ENCODE results near the gene WDR20.

Gene WDR20

GRCh38 chr14:102246071-102246470 is 106.4 kb downstream of the WDR20 start:
- DNase-seq = no peak

- no peak for DNase-seq
These were observed 108.4 kb downstream of the WDR20 start for GRCh38 chr14:102248121-102248520.

GRCh38 chr14:102249041-102249440 is 109.3 kb downstream of the WDR20 start:
- no peak for DNase-seq

- no peak for DNase-seq
These were observed 110.3 kb downstream of the WDR20 start for GRCh38 chr14:102249981-102250380.

GRCh38 chr14:102250636-102251035 is 110.9 kb downstream of the WDR20 start:
- DNase-seq = no peak

- no peak for DNase-seq
These were observed 111.5 kb downstream of the WDR20 start for GRCh38 chr14:102251161-102251560.

- no peak for DNase-seq
These were observed 113.4 kb downstream of the WDR20 start for GRCh38 chr14:102252834-102253801.

- DNase-seq = no peak
These were observed 115.9 kb downstream of the WDR20 start for GRCh38 chr14:102255401-102256190.

- no peak for DNase-seq
These were observed 117.0 kb downstream of the WDR20 start for GRCh38 chr14:102256716-102257115.

- no peak for DNase-seq
These were observed 118.4 kb downstream of the WDR20 start for GRCh38 chr14:102258136-102258535.

Measured in NCI-H524 treated with DMSO at 0.1 percent for 48 hours (cell line).